IPS-11a (cell line): ENCODE measurements around the gene PGD.
"Not testable (repeated sequence)": the region's sequence is repeated elsewhere in the genome, so short reads cannot be mapped to it uniquely, and the experiment has no call there.

Source experiments
- H3K4me3 ChIP-seq: one replicate; pipeline ENCODE4 v1.5.1; 2013; ENCODE audit warnings: low read depth, low read length, control low read depth

The PGD gene

DNA sequence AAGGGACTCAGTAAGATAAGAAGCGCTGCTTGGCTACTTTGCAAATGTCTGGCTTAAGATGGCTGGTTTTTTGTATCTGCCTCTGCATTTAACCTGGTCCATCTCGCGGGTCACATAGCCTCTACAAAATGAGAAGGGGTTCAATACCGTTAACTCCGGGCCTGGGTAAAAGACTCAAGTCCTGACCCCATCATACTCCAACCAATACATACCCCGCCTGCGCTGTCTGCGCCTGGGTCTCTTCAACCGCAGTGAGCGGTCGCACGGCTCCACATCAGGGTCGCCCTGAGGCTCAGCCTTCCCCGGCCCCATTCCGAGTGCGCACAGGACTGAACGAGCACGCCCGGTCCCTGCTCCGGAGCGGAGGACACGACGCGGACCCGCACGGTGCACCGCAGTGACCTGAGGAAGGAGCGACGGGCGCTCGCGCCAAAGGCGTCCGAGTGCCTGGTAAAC lies 558 bp upstream of the PGD start:
- peak overlapping the region; percentile 93 for H3K4me3 ChIP-seq

- peak overlapping the region; percentile 93 for H3K4me3 ChIP-seq
These were observed 629 bp downstream of the PGD start for GRCh38 chr1:10399444-10399941.

GRCh38 chr1:10400013-10400412 lies 1.1 kb downstream of the PGD start:
- peak overlapping the region; percentile 93 for H3K4me3 ChIP-seq

GRCh38 chr1:10401281-10401680 lies 2.4 kb downstream of the PGD start:
- no peak overlapping the region for H3K4me3 ChIP-seq

DNA sequence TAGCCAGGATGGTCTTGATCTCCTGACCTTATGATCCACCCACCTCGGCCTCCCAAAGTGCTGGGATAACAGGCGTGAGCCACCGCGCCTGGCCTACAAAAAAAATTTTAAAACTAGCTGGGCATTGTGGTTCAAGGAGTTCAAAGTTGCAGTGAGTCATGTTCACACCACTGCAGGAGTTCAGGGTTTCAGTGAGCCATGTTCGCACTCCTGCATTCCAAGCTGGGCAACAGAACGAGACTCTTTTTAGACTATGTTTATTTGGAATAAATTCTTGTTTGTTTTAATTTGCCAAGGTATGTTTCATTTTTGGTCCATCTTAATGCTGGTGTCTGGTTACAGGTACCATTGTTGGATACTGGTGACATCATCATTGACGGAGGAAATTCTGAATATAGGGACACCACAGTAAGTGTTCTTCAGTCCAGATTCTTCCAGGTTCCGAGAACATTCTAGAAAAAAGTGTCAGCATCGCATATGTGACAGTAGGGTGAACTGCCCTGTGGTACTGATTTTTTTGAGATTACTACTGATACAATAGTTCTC lies 3.9 kb downstream of the PGD start:
- H3K4me3 ChIP-seq = no peak overlapping the region

- H3K4me3 ChIP-seq = no peak overlapping the region
These were observed 8.3 kb downstream of the PGD start for GRCh38 chr1:10407201-10407600.

DNA sequence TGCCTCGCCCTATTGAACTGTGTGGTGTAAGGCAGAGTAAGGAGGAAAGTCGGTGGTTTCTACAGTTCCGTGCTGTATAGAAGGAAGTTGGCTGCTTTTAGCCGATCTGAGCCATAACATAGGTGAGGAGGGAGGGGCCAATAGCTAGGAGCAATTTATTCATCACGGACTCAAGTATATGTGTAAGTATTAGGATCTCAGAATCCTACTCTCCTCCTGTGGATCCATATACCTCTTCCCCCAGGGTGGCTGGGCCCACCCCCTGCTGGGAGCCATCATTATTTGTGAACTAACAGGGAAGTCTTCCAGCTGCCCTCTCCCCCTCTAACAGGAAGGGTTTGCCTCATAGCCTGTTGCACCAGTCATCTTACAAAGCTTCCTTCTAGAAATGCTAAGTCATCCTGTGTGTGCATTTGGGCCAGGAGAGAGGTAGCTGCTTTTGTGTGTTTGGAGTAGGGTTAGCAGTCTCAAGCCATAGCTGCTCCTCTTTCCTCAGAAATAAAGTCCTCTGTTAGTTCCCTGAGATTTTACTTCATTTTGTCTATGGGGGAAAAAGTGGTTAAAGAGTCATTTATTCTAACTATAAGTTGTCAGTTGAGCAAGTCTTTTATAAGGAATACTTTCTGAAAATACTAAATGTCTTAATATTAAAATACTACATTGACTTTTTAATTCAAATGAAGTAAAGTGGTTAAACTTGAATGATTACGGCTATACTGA lies 16.5 kb downstream of the PGD start:
- H3K4me3 ChIP-seq = no peak overlapping the region

DNA sequence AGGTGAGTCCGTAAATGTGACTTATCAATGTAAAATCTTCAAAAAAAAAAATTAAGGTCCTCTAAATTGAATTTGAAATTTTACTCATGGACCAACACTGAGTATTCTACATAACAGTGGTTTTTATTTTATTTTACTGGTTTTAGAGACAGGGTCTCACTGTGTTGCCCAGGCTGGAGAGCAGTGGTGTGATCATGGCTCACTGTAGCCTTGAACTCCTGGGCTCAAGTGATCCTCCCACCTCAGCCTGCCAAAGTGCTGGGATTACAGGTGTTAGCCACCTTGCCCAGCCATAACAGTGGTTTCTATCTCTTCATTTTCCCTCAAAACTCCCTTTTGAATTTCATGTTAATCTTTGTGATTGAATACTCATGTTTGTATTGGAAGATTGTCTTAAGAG lies 17.1 kb downstream of the PGD start:
- H3K4me3 ChIP-seq = not testable (repeated sequence)

DNA sequence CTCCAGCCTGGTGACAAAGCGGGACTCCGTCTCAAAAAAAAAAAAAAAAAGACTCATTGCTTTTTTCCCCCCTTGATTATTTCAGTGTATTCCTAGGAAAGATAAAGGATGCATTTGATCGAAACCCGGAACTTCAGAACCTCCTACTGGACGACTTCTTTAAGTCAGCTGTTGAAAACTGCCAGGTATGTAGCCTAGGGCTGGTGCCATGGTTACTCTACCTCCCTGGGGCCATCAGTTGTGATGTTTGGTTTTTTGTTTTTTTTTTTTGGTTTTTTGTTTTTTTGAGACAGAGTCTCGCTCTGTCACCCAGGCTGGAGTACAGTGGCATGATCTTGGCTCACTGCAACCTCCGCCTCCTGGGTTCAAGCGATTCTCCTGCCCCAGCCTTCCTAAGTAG lies 19.9 kb downstream of the PGD start:
- not testable (repeated sequence) for H3K4me3 ChIP-seq

GRCh38 chr1:10419351-10419750 lies 20.5 kb downstream of the PGD start:
- H3K4me3 ChIP-seq = no peak overlapping the region

GRCh38 chr1:10421637-10422036 lies 22.8 kb downstream of the PGD start:
- H3K4me3 ChIP-seq = no peak overlapping the region

DNA sequence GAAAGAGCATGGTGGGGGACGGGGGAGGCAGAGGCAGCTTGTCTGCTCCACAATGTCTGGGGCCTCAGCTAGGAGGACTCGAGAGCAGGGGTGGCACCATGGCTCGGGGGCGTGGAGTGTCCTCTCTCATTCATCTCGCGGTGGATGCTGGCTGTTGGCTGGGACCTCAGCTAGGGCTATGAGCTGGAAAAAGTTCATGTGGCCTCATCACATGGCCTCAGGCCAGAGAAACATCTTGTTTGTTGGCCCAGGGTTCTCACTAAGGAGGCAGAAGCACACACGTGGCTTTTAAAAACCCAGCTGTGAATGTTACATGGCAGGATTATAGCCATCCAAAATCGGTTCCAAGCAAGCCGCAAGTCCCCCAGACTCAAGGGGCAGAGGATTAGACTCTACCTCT lies 25.2 kb downstream of the PGD start:
- no peak overlapping the region for H3K4me3 ChIP-seq

- H3K4me3 ChIP-seq = no peak overlapping the region
These were observed 25.8 kb downstream of the PGD start for GRCh38 chr1:10424651-10425050.

- H3K4me3 ChIP-seq = not testable (repeated sequence)
These were observed 27.1 kb downstream of the PGD start for GRCh38 chr1:10425826-10426534.

GRCh38 chr1:10426535-10426848 lies 27.6 kb downstream of the PGD start:
- not testable (repeated sequence) for H3K4me3 ChIP-seq

DNA sequence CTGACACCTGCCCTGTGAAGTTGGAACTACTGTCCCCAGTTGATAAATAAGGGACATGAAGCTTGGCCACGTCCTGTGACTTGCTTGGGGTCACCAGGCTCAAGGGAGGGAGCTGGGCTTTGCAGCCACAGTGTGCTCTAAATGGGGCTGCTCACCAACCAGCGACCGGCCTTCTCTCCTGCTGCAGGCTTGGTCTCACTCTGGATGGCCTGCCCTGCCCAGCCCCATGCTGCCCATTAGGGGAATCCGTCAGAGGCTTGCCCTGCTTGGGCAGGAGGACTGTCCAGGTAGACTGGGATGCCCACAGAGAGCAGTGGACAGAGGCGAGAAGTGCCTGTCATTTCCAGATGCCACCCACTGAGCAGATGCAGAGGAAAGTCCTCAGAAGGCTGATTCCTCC lies 30.1 kb downstream of the PGD start:
- H3K4me3 ChIP-seq = no peak overlapping the region

- peak overlapping the region; percentile 71 for H3K4me3 ChIP-seq
These were observed 31.0 kb downstream of the PGD start for GRCh38 chr1:10429868-10430215.

GRCh38 chr1:10430216-10431069 lies 31.6 kb downstream of the PGD start, which contains the start of gene CENPS:
Gene CENPS (plus strand): TSS chr1:10430433. CDS start chr1:10430518, 85 bp downstream.
- peak within 1 kb of the TSS; percentile 71 for H3K4me3 ChIP-seq

GRCh38 chr1:10431070-10431730 lies 32.3 kb downstream of the PGD start:
- H3K4me3 ChIP-seq = peak overlapping the region; percentile 71

DNA sequence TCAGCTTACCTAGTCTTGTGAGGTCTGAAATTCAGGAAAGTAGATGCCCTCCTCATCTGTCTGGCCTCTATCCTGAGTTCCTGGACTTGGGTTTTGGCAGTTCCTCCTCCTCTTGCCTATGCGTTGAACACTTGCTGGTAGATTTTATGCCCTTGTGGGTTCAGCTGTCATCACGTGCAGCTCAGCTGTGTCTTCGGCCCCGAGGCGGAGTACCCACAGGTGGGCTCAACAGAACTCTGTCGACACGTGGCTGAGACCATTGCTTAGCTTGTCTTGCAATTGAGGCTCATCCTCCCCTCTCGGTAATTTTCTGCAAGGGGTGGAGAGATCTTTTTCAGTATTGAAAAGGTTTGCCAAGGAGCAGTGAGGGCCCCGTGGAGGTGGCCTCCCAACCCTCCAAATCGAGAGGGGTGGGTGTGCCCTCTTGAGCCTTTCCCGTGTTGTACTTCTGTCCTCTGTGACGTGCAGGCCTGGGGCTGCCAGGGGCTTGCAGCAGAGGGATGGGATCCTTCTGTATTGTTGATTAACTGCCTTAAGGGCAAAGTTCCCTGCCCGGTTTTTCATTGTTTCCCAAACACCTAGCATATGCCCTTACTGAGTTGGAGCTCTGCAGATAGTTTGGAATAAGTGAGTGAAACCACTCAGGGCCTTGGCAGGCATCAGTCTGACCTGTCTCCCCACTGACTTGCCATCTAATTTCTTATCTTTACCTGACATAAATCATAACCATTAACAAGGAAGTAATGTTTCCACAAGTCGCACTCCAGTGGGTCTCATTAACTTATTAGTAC lies 34.2 kb downstream of the PGD start:
- no peak overlapping the region for H3K4me3 ChIP-seq
